SHP77 (cell line): ENCODE results near the gene ZNF681.
"Not testable (repeated sequence)": the region's sequence is repeated elsewhere in the genome, so short reads cannot be mapped to it uniquely, and the experiment has no call there.

Experiments used
- DNase-seq, 2 experiments: peaks; one replicate each; lab custom pipeline; 2025; lab: John Stamatoyannopoulos, UW

The ZNF681 gene

GRCh38 chr19:23692937-23693336 is 65.8 kb downstream of the ZNF681 start:
- DNase-seq: not testable (repeated sequence)
